HG02884 (cell line): ENCODE results near the gene SYT14.
A peak's percentile ranks its signal among the peaks of the same experiment; 100 is the strongest.
"Not testable (repeated sequence)": the region's sequence is repeated elsewhere in the genome, so short reads cannot be mapped to it uniquely, and the experiment has no call there.

Source experiments
- ATAC-seq: cut with Tn5 transposase; IDR thresholded peaks from one replicate; pipeline ENCODE4 v1.9.1; 2021; ENCODE audit warnings: mild to moderate bottlenecking, moderate library complexity; ENCODE audit not compliant: unreplicated experiment

The SYT14 gene

DNA sequence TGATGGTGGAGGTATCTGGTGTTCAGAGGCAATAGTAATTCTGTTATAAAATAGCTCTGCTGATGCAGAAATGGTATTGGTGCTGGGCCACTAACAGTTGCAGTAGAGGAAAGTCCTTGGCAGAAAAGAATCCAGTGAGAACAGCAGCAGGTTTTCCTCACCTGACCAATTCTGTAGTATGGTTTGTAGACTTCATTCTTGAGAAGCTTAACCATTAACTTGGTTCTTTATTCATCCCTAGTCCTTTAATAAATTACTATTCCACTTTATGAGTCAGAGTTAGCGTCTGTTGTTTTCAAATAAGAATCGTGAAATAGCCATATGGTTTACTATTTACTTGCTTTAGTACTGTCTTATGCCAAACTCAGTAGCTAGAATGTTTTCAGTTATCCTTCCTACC lies 166.1 kb downstream of the SYT14 start:
- no peak for ATAC-seq

GRCh38 chr1:210112906-210113305 lies 174.9 kb downstream of the SYT14 start:
- ATAC-seq: not testable (repeated sequence)

DNA sequence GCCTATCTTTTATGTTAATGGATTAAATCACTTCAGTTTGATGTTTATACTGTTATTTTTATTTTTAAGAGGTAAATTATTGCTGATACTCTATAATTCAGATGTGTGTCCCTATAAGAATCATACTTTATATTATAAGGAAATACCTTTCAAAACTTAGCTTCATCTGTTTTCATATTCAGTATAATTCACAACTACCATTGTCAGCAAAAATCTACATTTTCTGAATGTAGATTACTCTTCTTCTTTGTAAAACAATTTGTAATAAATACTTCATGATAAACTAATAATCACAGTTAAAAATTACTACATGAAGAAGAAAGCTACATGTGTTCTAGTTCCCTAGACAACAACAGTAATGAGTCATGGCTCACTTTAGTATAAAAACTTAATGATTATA lies 179.2 kb downstream of the SYT14 start:
- ATAC-seq: no peak

DNA sequence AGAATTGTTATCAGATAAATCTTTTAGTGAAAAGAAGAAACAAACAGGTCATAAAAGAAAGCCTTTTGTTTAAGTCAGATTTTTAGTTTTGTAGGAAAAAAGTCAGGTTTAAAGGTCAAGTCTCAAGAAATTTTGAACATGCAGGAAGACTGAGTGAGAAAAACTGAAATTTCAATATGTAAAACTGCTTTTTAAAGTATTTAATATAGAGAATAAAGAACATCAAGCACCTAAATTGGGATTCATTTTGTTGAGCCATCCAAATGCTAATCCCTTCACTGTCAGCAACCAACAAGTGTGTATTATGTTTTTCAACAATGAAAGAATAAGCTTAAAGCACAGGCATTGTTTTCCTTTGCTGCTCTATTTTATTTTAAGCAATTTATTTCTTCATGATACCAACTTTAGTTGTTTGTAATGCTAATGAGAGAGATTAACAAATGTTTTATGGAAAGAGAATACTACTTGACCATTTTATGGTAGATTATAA lies 179.7 kb downstream of the SYT14 start:
- no peak for ATAC-seq

DNA sequence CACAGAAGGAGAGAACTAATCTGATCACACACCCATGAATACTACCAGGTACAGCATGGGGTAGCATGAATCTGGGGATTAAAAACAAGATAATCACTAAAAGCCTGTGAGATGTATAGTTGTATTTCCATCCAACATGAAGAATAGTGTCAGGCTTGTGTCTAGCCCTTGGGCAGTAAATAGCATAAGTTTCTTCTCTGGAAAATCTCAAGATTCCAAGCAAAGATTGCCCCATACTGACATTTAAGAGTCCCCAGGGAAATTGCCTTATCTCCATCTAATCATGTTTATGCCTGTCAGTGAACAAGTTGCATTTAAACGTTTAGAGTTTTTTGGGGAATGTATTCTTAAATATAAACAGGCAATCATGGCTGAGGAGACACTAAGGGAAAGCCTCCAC lies 185.4 kb downstream of the SYT14 start:
- ATAC-seq: no peak

DNA sequence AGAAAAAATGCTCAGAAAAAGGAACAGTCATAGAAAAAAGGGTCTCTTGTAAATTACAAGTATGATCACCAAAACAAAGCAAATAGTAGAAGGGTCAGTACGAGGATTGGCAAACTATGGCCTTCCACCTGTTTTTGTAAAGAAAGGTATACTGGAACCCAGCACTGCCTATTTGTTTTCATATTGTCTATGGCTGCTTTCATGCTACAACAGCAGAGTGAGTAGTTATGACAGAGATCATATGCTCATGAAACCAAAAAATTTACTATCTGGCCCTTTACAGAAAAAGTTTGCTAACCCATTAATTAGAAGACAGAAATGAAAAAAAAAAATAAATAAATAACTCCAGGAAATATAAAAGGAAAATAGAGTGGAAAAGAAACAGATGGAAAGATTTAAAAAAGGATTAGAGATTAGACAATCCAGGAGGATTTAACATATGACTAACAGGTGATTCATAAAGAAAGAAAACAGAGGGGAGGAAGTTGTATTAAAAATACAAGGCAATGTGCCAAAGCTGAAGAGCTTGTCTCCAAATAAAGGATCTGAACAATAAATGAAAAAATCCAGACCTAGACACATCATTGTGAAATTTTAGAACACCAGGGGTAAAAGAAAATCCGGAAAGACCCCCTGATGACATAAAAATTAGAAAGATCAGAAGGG lies 186.0 kb downstream of the SYT14 start:
- ATAC-seq: no peak

DNA sequence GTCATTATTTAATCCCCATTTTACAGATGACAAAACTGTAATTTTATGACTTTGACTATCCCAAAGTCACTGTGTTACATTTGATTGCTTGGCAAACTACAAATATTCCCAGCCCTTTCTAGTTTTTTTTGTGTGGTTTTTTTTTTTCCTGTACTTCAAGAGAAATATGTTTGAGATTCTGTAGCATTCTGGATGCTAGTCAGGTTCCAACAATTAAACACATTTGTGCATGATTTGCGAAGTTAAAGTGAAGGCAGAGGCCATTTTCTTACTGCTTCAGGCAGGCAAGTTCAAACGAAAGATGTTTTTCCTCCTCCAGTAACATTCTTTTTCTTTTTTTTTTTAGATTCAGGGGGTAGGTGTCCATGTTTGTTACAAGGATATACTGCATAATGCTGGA lies 186.7 kb downstream of the SYT14 start:
- ATAC-seq: no peak

GRCh38 chr1:210125143-210125542 lies 187.1 kb downstream of the SYT14 start:
- no peak for ATAC-seq

GRCh38 chr1:210129092-210129491 lies 191.1 kb downstream of the SYT14 start:
- no peak for ATAC-seq

- ATAC-seq: peak; percentile 96
These were observed 191.7 kb downstream of the SYT14 start for GRCh38 chr1:210129759-210130158.

DNA sequence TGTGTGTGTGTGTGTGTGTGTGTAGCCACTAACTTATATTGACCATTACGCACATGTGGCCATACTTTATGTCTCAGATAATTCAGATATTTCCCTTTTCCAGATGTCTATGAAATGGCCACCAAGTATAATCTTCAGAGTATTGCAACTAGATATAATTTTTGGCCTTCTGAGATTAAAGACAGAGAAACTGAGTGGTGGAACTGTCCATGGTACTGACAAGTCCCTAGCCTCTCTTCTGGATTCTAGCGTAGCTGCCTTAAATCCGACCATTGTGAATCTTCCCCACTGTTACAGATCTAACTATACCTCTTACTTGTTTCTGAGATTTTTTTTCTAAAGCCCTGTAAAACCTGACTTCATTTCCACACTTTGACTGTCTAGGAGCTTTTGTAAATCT lies 194.6 kb downstream of the SYT14 start:
- no peak for ATAC-seq

GRCh38 chr1:210143465-210144062 lies 205.5 kb downstream of the SYT14 start:
- ATAC-seq: no peak

GRCh38 chr1:210144736-210145135 lies 206.7 kb downstream of the SYT14 start:
- no peak for ATAC-seq

DNA sequence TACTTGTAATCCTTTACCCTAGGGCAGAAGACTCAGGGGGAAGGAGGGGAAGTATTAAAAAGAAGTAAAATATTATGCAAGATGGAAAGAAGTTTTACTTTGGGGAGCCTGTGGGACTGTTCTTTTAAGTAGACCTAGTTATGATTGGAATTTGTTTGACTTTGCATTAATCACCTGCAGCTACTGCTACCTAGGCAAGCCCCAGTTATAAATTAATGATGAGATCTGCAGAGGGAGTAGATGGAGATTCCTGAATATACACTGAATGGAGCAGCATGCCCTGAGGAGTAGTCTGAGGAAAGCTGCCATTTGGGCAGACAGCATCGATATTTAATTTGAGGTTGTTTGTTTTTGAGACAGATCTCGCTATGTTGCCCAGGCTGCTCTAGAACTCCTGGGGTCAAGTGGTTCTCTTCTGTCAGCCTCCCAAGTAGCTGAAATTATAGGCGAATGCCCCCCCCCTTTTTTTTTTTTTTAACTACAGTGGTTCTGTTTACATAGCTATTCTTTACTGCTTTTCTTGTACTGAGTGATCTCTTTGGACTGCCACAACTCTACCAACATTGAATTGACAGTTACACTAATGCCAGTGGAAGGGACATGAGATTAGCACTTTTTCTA lies 213.1 kb downstream of the SYT14 start:
- no peak for ATAC-seq

DNA sequence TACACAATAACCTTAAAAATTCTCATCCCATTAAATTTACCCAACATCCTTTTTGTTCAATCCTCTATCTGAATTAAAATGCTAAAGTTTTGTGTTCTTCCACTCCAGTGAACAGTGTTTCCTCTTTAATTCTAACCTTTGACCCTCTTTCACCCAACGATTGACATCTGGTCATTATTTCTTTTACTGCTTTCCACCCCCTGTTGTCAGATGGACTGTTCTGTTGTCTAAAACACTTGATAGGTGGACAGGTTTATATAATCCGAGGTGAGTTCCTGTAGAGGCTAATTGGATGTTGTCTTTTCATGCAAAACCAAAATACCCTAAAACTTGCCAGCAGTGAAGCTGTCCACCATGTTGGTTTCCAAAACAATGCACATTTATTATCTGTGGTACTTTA lies 221.2 kb downstream of the SYT14 start:
- ATAC-seq: no peak

GRCh38 chr1:210170220-210170619 lies 232.2 kb downstream of the SYT14 start:
- no peak for ATAC-seq

- ATAC-seq: no peak
These were observed 236.1 kb downstream of the SYT14 start for GRCh38 chr1:210174133-210174532.

GRCh38 chr1:210185063-210185462 lies 247.0 kb downstream of the SYT14 start:
- no peak for ATAC-seq

GRCh38 chr1:210187849-210188606 lies 250.0 kb downstream of the SYT14 start:
- ATAC-seq: not testable (repeated sequence)

- no peak for ATAC-seq
These were observed 251.4 kb downstream of the SYT14 start for GRCh38 chr1:210189426-210189825.

DNA sequence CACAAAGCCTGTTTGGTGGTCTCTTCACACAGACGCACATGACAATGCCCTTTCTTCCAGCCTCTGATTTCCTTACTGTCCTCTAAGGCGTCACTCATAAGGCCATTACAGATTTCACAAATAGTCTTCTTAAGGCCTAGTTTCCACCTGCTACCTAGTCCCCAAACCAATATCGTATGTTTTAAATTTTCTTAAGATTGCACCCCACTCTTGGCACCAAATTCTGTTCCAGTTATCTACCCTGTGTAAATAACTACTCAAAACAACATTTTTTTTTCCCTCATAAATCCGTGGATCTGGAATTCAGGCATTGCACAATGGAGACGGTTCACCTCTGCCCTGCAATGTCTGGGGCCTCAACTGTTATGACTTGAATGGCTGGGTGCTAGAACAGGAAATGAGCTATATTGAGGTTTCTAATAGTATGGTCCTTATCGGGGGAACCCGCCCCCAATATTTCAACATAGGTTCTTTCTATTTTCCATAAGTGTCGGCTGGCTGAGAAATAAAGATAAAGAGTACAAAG lies 257.7 kb downstream of the SYT14 start:
- no peak for ATAC-seq
